Posterior vena cava (tissue), 2 donors: Measurements from ENCODE around the gene HJV. TPM values are rescaled to one million over a fixed set of nuclear protein-coding genes. Genes with fewer than 3 reads are reported as not detected.

Experiments used
- DNase-seq: peaks from one replicate; pipeline ENCODE4 v3.0.0-alpha.2; 2020; ENCODE audit warnings: low spot score
- intact Hi-C, 2 donors: fragments of 100-400 bp; cut with DNase I; formaldehyde crosslinking; loops; one replicate each; pipeline versions ENCODE4 v1.14.1 to v1.14.2; 2022 to 2023
- total RNA-seq, 2 donors: library from RNA; stranded (reverse); fragmentation: NEBNext Ultra II Directional; extraction: Animal tissue kit (Norgen Biotek cat#: 25700); gene quantifications; one replicate each; pipeline ENCODE4 v1.2.1, GENCODE V29; 2021
- donor health status: DM: yes; HTN: yes; CAD: no.
- donor health status: DM: yes; HTN: yes; CAD: no.

Gene HJV
- total RNA-seq, 2 donors from 2014 or later = not detected

DNA sequence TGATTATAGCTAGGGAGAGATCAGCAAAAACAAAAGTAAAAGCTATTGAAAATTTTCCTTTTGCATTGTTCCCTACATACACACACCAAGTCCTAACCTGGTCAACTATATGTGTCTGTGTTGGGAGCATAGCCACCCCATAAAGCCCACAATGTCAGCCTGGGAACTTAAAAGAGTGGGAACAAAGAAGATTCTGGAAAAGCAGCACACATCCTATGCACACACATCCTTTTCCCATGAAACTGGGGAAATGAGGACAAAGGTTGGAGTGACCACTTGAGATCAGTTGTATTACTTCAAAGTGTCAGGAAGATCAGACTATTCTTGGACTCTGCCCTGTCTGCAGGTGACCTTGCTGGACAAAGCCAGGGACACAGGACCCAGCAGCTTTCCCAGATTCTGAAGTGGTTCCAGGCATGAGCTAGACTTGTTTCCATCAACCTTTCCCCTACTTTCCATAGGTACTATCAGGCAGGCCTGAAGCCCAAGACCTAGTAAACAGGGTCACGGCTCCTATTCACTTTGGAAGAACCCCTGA is 41.0 kb downstream of the HJV start:
- intact Hi-C loops = no loop called here
- no peak for DNase-seq

DNA sequence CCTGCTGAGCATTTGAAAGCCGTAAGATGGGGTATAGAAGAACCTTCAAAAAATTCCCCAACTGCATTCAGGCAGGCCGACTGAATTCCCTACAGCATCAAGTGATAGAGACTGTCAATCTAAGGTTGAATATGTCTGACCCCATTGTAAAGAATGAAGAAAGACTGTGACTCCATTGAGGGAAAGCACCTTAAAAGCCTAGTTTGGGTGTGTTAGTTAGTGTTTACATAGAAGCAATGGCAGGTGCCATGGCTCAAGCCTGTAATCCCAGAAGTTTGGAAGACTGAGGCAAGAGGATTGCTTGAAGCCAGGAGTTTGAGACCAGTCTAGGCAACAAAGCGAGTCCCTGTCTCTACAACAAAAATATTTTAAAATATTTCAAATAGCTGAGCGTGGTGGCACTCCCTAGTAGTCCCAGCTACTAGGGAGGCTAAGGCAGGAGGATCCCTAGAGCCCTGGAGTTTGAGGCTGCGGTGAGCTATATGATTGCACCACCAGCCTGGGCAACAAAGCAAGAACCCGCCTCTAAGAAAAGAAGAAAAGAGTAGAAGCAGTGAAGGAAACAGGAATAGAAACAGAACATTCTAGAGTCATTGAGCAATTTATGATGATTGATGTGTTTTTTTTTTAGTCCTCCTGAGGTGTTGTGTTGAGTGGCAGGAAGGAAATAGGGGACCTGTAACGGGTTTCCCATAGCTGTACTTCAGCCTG is 41.6 kb downstream of the HJV start:
- DNase-seq = no peak
- intact Hi-C loops = loop anchor here in 1 of 2 donors (2.0 kb wide), 1 partner anchor 27 kb away; no protein-coding TSS in a partner anchor

DNA sequence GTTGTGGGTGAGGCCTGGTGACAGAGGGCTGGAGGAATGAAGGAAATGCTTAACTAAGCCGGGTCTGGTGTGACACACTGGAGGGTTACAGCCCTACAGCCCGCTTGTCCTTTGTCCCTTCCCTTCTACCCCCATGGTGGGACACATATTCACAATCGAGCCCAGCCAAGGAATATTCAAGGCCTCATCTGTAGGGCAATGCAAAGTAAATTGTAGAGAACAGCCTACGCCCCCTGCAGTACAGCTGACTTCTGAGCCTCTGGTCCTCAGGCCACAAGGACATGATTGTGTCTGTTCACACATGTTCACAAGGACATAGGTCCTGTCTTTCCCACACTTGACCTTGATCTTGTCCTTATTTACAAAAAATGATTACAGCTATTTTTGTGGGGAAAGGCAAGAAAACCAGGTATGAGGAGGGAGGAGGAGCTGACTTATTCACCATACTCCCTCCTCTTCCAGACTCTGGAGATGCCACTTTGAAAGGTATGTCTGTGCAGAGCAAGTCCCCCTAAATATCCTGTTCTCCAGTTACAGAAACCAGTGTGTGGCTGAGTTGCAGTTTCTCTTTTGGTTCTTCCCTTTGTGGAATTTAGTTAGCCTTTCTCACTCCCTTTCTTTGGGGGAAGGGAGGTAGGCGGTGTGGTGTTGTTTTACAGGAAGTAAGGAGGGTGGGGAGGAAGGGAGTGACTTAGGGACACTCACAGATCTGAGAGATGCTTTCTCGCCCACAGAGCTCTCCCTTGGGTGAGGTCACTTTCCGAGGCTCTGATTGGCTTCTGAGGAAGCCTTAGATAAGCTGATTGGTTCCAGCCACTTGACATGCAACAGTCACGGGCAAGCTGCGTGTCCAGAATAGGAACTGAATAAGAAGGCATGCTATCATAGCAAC is 42.4 kb downstream of the HJV start:
- intact Hi-C loops = loop anchor here in 1 of 2 donors (2.0 kb wide), 1 partner anchor 28 kb away; no protein-coding TSS in a partner anchor

DNA sequence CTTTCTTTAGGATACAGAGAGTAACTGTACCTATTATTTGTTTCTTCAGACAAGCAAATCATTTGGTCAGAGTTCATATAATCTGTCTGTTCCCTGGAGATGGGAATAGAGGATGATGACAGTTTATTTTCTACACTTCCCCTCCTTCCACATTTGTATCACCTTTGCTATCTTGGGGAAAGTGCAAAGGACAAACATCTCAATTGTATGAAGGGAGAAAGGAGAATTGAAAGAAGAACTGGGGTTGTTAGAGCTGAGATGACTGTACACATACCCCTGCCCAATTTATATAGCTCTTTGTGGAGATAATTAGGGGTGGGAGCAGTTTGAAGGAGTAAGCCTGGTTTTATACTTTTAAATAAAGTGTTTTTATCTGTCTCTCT is 43.1 kb downstream of the HJV start:
- intact Hi-C loops = loop anchor here in 1 of 2 donors (2.0 kb wide), 1 partner anchor 28 kb away; no protein-coding TSS in a partner anchor
- no peak for DNase-seq

More for the DNA sequence above, 42.4 kb downstream of the HJV start:
- DNase-seq = peak; percentile 97

DNA sequence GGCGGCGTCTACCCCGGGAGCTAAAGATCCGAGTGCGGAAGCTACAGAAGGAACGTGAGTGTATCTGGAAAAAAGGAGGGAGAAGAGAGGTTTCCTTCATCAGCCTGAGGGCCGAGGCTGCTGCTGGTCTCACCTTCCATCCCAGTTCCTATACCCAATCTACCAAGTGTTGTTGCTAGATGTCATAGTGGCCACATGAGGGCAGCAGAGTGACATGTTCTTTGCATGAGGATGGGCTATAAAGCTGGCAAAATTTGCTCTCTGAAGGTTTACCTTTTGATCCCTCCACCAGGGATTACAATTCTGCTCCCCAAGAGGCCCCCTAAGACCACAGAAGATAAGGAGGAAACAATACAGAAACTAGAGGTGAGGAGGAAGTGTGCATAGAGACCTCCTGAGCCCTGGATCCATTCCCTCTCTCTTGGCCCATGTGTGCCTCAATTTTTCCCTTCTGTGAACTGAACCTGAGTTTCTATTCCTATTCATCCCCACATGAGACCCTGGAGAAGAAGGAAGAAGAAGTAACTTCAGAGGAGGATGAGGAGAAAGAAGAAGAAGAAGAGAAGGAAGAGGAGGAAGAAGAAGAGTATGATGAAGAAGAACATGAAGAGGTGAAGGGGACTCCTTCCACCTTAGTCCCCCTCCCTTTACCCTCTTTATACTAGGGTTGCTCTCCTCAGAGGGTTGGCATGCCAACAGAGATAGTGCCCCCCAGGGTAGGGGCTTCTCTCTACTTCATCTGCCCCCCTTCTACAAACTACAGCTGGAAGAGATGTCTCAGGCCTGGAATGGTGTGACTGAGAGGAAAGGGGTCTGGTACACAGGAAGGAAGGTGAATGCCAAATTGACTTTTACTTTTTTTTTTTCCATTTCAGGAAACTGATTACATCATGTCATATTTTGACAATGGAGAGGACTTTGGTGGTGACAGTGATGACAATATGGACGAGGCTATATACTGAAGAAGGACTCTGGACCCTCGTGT is 43.8 kb downstream of the HJV start:
- intact Hi-C loops = loop anchor here in 1 of 2 donors (2.0 kb wide), 1 partner anchor 29 kb away; no protein-coding TSS in a partner anchor
- peak; percentile 85 for DNase-seq

DNA sequence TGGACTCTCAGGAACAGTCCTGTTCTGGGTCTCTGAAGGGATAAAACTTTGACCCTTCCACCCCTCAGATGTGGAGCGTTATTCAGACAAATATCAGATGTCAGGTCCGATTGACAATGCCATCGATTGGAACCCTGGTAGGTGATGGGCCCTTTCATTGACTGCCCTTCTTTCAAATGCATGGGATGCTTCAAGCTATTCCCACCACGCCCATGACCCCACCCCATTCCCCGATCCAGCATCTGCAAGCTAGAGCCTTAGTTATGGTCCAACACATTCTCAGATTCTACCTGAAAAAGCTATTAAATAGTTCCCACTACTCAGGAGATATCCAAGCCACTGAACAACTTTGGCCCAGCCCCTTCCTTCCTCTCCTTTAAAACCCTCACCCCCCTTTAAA is 44.5 kb downstream of the HJV start:
- intact Hi-C loops = no loop called here

DNA sequence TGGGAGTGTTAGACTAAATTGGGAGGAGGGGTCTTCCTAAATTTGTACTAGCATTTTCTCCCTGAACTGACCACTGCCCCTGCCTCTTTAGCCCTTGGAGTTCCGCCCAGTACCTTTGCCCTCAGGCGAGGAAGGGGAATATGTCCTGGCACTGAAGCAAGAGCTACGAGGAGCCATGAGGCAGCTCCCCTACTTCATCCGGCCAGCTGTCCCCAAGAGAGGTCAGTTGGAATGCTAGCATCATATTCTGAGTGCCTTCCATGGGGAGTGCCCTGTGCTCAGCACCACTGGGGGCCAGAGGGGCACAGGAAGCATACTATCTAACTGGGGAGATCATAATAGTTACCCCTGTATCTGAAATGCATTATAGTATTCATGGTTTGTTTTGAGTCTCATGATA is 46.3 kb downstream of the HJV start:
- no peak for DNase-seq
- intact Hi-C loops = loop anchor here in 1 of 2 donors (2.0 kb wide), 1 partner anchor 32 kb away; no protein-coding TSS in a partner anchor

More for the DNA sequence above, 44.5 kb downstream of the HJV start:
- DNase-seq = no peak

DNA sequence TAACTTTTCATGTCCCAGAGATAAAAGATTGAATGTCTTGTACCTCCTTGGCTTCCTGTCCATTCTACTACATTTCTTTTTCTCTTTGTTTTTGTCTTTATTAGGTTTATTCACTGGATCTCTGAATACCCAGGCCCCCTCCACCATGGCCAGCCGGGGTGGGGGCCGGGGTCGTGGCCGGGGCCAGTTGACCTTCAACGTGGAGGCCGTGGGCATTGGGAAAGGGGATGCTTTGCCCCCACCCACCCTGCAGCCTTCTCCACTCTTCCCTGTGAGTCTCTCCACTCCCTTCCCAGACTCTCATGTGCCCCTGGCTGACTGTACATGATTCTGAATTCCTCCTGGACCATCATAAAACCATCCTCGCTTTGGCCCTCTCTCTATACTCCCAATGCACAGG is 46.8 kb downstream of the HJV start:
- DNase-seq = no peak
- intact Hi-C loops = loop anchor here in 1 of 2 donors (2.0 kb wide), 1 partner anchor 32 kb away; no protein-coding TSS in a partner anchor

DNA sequence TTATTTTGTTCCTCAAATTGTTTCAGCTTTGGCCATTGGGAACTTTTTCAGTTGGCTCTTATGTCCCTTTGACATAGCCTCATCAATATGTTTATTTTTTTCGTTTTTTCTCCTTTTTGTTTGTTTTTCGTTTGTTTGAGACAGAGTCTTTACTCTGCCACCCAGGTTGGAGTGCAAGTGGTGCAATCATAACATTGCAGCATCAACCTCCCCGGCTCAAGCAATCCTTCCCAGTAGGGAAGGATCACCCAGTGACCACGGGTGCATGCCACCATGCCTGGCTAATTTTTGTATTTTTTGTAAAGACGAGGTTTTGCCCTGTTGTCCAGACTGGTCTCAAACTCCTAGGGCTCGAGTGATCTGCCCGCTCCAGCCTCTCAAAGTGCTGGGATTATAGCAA is 49.0 kb downstream of the HJV start:
- intact Hi-C loops = no loop called here
- no peak for DNase-seq

Other genes starting within 250 kb of the HJV start
- gene RNF115, start 197.6 kb downstream of the HJV start, total RNA-seq = 10 to 100 TPM; 28.5 to 69.0 TPM
- 10 to 100 TPM; 22.1 to 25.3 TPM for gene POLR3C, start 197.5 kb downstream of the HJV start, total RNA-seq
- gene NUDT17, start 176.1 kb downstream of the HJV start, total RNA-seq = 1 to 10 TPM; 1.8 to 2.5 TPM
- 10 to 100 TPM; 28.6 to 34.7 TPM for gene PIAS3, start 162.7 kb downstream of the HJV start, total RNA-seq
- 1 to 10 TPM; 5.0 to 7.0 TPM for gene ANKRD35, start 135.9 kb downstream of the HJV start, total RNA-seq
- gene ITGA10, start 111.7 kb downstream of the HJV start, total RNA-seq = 1 to 10 TPM; 5.7 to 9.0 TPM
- 10 to 100 TPM; 19.8 to 24.4 TPM for gene PEX11B, start 103.0 kb downstream of the HJV start, total RNA-seq
- 10 to 100 TPM; 81.0 to 83.3 TPM for gene RBM8A, start 94.3 kb downstream of the HJV start, total RNA-seq
- gene LIX1L, start 63.7 kb downstream of the HJV start, total RNA-seq = 10 to 100 TPM; 45.5 to 45.8 TPM
- 1 to 10 TPM; 2.3 TPM for gene ANKRD34A, start 57.2 kb downstream of the HJV start, total RNA-seq
- gene POLR3GL, start 57.0 kb downstream of the HJV start, total RNA-seq = 10 to 100 TPM; 22.8 to 23.8 TPM
- 100 to 1,000 TPM; 393 to 441 TPM for gene TXNIP, start 25.2 kb downstream of the HJV start, total RNA-seq
- gene NBPF10, start 123.1 kb upstream of the HJV start, total RNA-seq = 1 to 10 TPM; 2.4 to 3.4 TPM
- gene NOTCH2NLA, start 207.3 kb upstream of the HJV start, total RNA-seq = 10 to 100 TPM; 33.7 to 38.4 TPM